ENCODE measurements around the gene TTC7B. TPM values are rescaled to one million over a fixed set of nuclear protein-coding genes. Genes with fewer than 3 reads are reported as not detected.

The TTC7B gene
- total RNA-seq, 4 donors from 2014 or later = 14.3 to 48.9 (median 32.5) TPM

DNA sequence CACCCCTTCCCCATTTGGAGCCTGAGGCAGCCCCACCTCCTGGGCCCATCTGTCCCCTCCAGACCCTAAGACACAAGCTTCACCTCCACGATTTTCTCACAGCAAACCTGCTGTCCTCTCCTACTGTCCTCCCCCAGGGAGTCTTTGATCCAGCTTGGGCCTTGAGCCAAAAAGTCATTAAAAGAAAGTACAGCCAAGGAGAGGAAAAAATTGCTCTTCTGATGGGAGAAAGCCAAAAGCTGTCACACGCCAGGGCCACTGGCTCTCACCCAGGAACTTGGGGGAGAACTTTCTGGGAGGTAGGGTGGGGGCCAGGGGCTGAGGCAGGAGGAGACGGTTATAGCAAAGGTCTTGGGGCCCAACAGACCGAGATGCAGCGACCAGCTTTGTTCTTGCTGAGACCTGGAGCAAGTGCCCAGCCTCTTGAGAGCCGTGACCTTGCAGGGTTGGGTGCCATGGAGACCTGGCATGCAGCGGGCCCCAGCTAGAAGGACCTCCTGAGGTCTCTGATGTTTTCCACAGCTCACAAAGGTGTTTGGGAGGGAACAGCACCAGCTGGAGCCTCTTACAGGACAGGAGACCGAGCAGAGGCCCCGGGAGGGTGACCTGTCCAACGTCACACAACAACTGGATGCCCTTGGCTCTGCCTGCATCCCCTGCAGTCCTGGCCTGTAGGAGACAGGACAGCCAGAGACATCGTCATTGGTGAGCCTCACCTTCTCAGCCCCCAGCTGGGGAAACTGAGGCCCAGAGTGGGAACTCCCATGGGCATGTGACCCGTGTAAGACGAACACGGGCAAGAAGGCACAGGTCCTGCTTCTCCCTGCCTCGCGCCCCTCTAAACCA is 294.9 kb downstream of the TTC7B start:
- no peaks in the 10 kb centered on the region for H3K36me3 ChIP-seq
- H3K9me3 ChIP-seq = no peaks in the 10 kb centered on the region
- no peaks in the 10 kb centered on the region for H3K27me3 ChIP-seq
- DNase-seq (ENCODE audit: low spot score in 2 of 2) = no peak
- peaks cover 51% of the 10 kb centered on the region for H3K4me1 ChIP-seq
- H3K4me3 ChIP-seq = no peak overlapping the region
- no peak overlapping the region for H3K27ac ChIP-seq
- 65% methylated on average over 15 of the region's 16 CpGs for WGBS
- TF ChIP-seq EP300 (IDR thresholded peaks at IDR 0.05) (no peak), POLR2A (IDR thresholded peaks at IDR 0.05) (no peak), POLR2AphosphoS5 (IDR thresholded peaks at IDR 0.05) (no peak)
- TF ChIP-seq, protein P1, sequence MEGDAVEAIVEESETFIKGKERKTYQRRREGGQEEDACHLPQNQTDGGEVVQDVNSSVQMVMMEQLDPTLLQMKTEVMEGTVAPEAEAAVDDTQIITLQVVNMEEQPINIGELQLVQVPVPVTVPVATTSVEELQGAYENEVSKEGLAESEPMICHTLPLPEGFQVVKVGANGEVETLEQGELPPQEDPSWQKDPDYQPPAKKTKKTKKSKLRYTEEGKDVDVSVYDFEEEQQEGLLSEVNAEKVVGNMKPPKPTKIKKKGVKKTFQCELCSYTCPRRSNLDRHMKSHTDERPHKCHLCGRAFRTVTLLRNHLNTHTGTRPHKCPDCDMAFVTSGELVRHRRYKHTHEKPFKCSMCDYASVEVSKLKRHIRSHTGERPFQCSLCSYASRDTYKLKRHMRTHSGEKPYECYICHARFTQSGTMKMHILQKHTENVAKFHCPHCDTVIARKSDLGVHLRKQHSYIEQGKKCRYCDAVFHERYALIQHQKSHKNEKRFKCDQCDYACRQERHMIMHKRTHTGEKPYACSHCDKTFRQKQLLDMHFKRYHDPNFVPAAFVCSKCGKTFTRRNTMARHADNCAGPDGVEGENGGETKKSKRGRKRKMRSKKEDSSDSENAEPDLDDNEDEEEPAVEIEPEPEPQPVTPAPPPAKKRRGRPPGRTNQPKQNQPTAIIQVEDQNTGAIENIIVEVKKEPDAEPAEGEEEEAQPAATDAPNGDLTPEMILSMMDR (IDR thresholded peaks at IDR 0.05) = no peak

DNA sequence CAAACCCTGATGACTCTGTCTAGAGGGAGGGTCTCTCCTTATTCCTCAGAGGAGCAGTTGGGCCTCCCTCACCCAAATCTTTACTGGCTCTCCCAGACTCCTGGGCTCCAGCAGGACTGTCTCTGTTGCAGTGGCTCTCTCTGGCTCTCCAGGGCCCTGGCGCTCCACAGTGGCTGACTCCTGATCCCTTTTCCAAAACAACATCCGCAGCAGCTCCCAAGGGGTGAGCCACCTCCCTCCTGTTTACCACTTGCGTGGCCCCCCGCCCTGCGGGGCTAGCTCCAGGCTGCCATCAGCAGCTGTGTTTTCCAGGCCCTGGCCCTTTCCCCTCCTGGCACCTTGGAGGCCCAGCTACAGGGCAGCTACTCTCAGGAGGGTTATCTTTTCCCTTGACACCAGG is 295.9 kb downstream of the TTC7B start:
- 69% methylated on average over 4 of the region's 5 CpGs for WGBS
- Histone ChIP-seq H3K9me3 (no peaks in the 10 kb centered on the region), H3K27ac (no peak overlapping the region), H3K4me1 (peaks cover 51% of the 10 kb centered on the region), H3K4me3 (no peak overlapping the region), H3K27me3 (no peaks in the 10 kb centered on the region), H3K36me3 (no peaks in the 10 kb centered on the region)
- TF ChIP-seq POLR2A (IDR thresholded peaks at IDR 0.05) (no peak), POLR2AphosphoS5 (IDR thresholded peaks at IDR 0.05) (no peak), EP300 (IDR thresholded peaks at IDR 0.05) (no peak)
- TF ChIP-seq, protein P1 (IDR thresholded peaks at IDR 0.05) = no peak
- no peak for DNase-seq (ENCODE audit: low spot score in 2 of 2)

DNA sequence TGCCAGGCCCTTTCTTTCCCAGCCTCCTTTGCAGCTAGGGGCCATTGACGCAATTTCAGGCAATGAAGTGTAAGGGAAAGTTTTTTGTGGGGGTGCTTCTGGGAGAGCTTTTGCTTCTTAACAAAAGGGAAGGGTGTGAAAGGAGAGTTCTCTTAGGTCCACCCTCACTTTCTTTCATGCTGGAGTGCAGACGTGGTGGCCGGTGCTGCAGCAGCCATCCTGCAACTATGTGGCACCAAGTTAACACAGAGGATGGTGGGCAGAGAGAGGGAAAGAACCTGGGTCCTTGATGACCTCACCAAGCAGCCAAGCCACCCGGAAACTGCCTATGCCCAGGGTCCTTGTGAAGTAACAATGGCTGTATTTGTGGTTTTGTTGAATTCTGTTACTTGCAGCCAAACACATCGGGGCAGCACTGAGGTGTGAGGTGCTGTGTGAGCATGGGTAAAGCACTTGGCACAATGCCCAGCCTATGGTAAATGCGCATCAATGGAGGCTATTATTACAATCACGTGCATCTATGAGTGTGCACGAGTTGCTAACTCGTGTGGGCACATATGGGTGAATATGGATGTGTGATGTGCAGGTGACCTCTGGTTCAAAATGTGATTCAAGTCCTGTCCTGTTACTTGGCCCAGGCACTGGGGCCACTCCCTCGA is 296.8 kb downstream of the TTC7B start:
- TF ChIP-seq, protein P1 (IDR thresholded peaks at IDR 0.05) = peak in 1 of 2 donors; percentile 2
- TF ChIP-seq EP300 (IDR thresholded peaks at IDR 0.05) = no peak
- no peak overlapping the region for H3K4me3 ChIP-seq
- 88% methylated on average over 10 of the region's 10 CpGs for WGBS
- DNase-seq (ENCODE audit: low spot score in 2 of 2) = no peak
- no peaks in the 10 kb centered on the region for H3K27me3 ChIP-seq
- no peaks in the 10 kb centered on the region for H3K36me3 ChIP-seq
- peaks cover 52% of the 10 kb centered on the region for H3K4me1 ChIP-seq
- no peak overlapping the region for H3K27ac ChIP-seq
- no peaks in the 10 kb centered on the region for H3K9me3 ChIP-seq

DNA sequence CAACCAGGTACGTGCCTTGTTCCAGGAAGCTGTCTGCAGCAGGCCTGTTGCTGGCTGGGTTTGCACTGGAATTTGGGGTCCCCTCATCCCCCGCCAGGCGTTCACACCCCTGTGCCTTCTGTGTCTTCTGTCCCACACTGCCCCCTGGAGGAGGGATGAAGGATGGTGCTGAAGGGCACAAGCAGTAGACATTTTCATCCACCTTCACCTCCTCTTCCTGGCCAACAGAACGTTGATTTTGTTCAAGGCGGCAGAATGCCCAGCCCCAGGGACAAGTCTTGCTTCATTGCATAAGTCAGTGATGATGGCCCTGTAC is 297.3 kb downstream of the TTC7B start:
- DNase-seq (ENCODE audit: low spot score in 2 of 2) = no peak
- Histone ChIP-seq H3K27ac (no peak overlapping the region), H3K4me3 (no peak overlapping the region), H3K27me3 (no peaks in the 10 kb centered on the region), H3K36me3 (no peaks in the 10 kb centered on the region), H3K4me1 (peaks cover 57% of the 10 kb centered on the region), H3K9me3 (no peaks in the 10 kb centered on the region)
- no peak for TF ChIP-seq POLR2AphosphoS5 (IDR thresholded peaks at IDR 0.05)
- TF ChIP-seq, protein P1 (IDR thresholded peaks at IDR 0.05) = peak; percentile 3 to 14
- TF ChIP-seq EP300 (IDR thresholded peaks at IDR 0.05) = no peak
- no peak for TF ChIP-seq POLR2A (IDR thresholded peaks at IDR 0.05)
- WGBS = 80% methylated on average over 4 of the region's 5 CpGs
